ENCODE data around the gene ATP5MC3.

The ATP5MC3 gene

DNA sequence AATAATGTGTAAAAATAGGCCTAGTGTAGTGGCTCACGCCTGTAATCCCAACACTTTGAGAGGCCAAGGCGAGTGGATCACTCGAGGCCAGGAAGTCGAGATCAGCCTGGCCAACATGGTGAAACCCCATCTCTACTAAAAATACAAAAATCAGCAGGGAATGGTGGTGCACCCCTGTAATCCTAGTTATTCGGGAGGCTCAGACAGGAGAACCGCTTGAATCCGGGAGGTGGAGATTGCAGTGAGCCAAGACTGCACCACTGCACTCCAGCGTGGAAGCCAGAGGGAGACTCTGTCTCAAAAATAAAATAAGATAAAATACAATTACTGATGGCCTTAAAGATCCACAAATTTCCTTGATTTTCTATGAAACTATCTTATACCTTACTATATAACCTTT lies 17.3 kb downstream of the ATP5MC3 start:
- H4K20me1 ChIP-seq (ENCODE audit: insufficient read depth, low read length), result no peaks in the 10 kb centered on the region
- no peak overlapping the region for H3K4me3 ChIP-seq (ENCODE audit: low read depth, low read length, poor library complexity, severe bottlenecking)
- H3K27me3 ChIP-seq (ENCODE audit: insufficient read depth, low read length), result no peaks in the 10 kb centered on the region
- no peak overlapping the region for H3K9ac ChIP-seq (ENCODE audit: low read length)
- no peak overlapping the region for H3K27ac ChIP-seq (ENCODE audit: low read depth, low read length, poor library complexity, severe bottlenecking)
- H3K4me2 ChIP-seq (ENCODE audit: low read length), result no peak overlapping the region
- no peaks in the 10 kb centered on the region for H3K9me3 ChIP-seq (ENCODE audit: low read length)
- H3K79me2 ChIP-seq (ENCODE audit: insufficient read depth, low read length), result peaks cover 84% of the 10 kb centered on the region
- H3F3A ChIP-seq (ENCODE audit: insufficient read depth, low read length), result no peaks in the 10 kb centered on the region
- H3K36me3 ChIP-seq (ENCODE audit: insufficient read depth, low read length), result peaks cover 6% of the 10 kb centered on the region; the same call in 1 of the 2 replicates
- TF ChIP-seq EZH2 (IDR thresholded peaks at IDR 0.05; ENCODE audit: borderline replicate concordance, low read length), result no peak
- TF ChIP-seq, protein P1, sequence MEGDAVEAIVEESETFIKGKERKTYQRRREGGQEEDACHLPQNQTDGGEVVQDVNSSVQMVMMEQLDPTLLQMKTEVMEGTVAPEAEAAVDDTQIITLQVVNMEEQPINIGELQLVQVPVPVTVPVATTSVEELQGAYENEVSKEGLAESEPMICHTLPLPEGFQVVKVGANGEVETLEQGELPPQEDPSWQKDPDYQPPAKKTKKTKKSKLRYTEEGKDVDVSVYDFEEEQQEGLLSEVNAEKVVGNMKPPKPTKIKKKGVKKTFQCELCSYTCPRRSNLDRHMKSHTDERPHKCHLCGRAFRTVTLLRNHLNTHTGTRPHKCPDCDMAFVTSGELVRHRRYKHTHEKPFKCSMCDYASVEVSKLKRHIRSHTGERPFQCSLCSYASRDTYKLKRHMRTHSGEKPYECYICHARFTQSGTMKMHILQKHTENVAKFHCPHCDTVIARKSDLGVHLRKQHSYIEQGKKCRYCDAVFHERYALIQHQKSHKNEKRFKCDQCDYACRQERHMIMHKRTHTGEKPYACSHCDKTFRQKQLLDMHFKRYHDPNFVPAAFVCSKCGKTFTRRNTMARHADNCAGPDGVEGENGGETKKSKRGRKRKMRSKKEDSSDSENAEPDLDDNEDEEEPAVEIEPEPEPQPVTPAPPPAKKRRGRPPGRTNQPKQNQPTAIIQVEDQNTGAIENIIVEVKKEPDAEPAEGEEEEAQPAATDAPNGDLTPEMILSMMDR (IDR thresholded peaks at IDR 0.05; ENCODE audit: low read length), result no peak
- H2AFZ ChIP-seq (ENCODE audit: low read length), result no peak overlapping the region
- H3K9me2 ChIP-seq (ENCODE audit: low read depth, low read length), result no peaks in the 10 kb centered on the region
- H3K4me1 ChIP-seq (ENCODE audit: insufficient read depth, low read length, severe bottlenecking), result peaks cover 19% of the 10 kb centered on the region

DNA sequence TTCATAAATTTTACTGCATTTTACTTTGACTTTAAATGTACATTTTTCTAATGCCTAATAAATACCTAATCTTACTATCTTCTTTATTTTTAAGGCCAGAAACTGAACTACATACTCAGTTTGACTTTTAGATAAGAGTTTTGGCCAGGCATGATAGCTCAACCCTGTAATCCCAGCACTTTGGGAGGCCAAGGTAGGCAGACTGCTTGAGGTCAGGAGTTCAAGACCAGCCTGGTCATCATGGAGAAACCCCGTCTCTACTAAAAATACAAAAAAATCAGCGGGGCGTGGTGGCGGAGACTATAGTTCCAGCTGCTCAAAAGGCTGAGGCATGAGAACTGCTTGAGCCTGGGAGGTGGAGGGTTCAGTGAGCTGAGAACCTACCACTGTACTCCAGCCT lies 22.6 kb downstream of the ATP5MC3 start:
- Histone ChIP-seq H3K4me2 (ENCODE audit: low read length) (no peak overlapping the region), H4K20me1 (ENCODE audit: insufficient read depth, low read length) (no peaks in the 10 kb centered on the region), H3K4me1 (ENCODE audit: insufficient read depth, low read length, severe bottlenecking) (no peaks in the 10 kb centered on the region), H3K9ac (ENCODE audit: low read length) (no peak overlapping the region), H3K27me3 (ENCODE audit: insufficient read depth, low read length) (no peaks in the 10 kb centered on the region), H3K27ac (ENCODE audit: low read depth, low read length, poor library complexity, severe bottlenecking) (no peak overlapping the region), H3K9me2 (ENCODE audit: low read depth, low read length) (no peaks in the 10 kb centered on the region), H3K9me3 (ENCODE audit: low read length) (no peaks in the 10 kb centered on the region), H3K4me3 (ENCODE audit: low read depth, low read length, poor library complexity, severe bottlenecking) (no peak overlapping the region), H2AFZ (ENCODE audit: low read length) (no peak overlapping the region), H3K79me2 (ENCODE audit: insufficient read depth, low read length) (peaks cover 93% of the 10 kb centered on the region), H3F3A (ENCODE audit: insufficient read depth, low read length) (no peaks in the 10 kb centered on the region), H3K36me3 (ENCODE audit: insufficient read depth, low read length) (peaks cover 19% of the 10 kb centered on the region; the same call in 1 of the 2 replicates)
- TF ChIP-seq, protein P1 (IDR thresholded peaks at IDR 0.05; ENCODE audit: low read length), result no peak
- no peak for TF ChIP-seq EZH2 (IDR thresholded peaks at IDR 0.05; ENCODE audit: borderline replicate concordance, low read length)

DNA sequence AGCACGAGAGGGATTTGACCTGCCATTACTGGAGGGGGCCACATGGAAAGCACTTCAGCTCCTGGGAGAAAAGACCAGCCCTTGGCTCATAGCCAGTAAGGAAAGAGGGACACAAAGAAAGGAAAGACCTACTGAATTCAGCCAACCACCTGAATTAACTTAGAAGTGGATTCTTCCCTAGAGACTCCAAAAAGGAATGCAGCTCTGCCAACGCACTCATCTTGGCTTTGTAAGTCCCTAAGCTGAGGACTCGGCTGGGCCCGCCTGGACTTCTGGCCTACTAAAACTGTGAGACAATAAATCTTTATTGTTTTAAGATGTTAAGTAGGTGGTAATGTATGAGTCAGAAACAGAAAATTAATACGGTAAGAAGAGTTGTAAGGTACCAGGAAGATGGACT lies 25.0 kb downstream of the ATP5MC3 start:
- H4K20me1 ChIP-seq (ENCODE audit: insufficient read depth, low read length), result no peaks in the 10 kb centered on the region

More for the DNA sequence above, 25.0 kb downstream of the ATP5MC3 start:
- TF ChIP-seq, protein P1 (IDR thresholded peaks at IDR 0.05; ENCODE audit: low read length), result no peak
- TF ChIP-seq EZH2 (IDR thresholded peaks at IDR 0.05; ENCODE audit: borderline replicate concordance, low read length), result no peak
- H3K9me3 ChIP-seq (ENCODE audit: low read length), result no peaks in the 10 kb centered on the region
- H3K79me2 ChIP-seq (ENCODE audit: insufficient read depth, low read length), result peaks cover 87% of the 10 kb centered on the region
- H3K4me1 ChIP-seq (ENCODE audit: insufficient read depth, low read length, severe bottlenecking), result peaks cover 6% of the 10 kb centered on the region
- H3K27ac ChIP-seq (ENCODE audit: low read depth, low read length, poor library complexity, severe bottlenecking), result no peak overlapping the region
- H3K9ac ChIP-seq (ENCODE audit: low read length), result no peak overlapping the region
- H3K4me3 ChIP-seq (ENCODE audit: low read depth, low read length, poor library complexity, severe bottlenecking), result no peak overlapping the region
- no peak overlapping the region for H3K4me2 ChIP-seq (ENCODE audit: low read length)
- H3K27me3 ChIP-seq (ENCODE audit: insufficient read depth, low read length), result no peaks in the 10 kb centered on the region
- no peak overlapping the region for H2AFZ ChIP-seq (ENCODE audit: low read length)
- no peaks in the 10 kb centered on the region for H3K9me2 ChIP-seq (ENCODE audit: low read depth, low read length)
- H3K36me3 ChIP-seq (ENCODE audit: insufficient read depth, low read length), result peaks cover 13% of the 10 kb centered on the region; the same call in 1 of the 2 replicates
- no peaks in the 10 kb centered on the region for H3F3A ChIP-seq (ENCODE audit: insufficient read depth, low read length)
